Adrenal gland (tissue), 12 donors: ENCODE results near the gene PHF3. TPM values are rescaled to one million over a fixed set of nuclear protein-coding genes. Genes with fewer than 3 reads are reported as not detected.

Source experiments
- DNase-seq, 7 donors: peaks; one replicate each; pipeline ENCODE4 v3.0.0-alpha.2; 2019 to 2020
- H3K27ac ChIP-seq, 5 donors: fragments of 200-600 bp; sonication (generic) in 4 of 5; 1 replicate in 3 of 5; 2 replicates in 2 of 5; pipeline versions ENCODE4 v1.5.1 to v1.8.0; 2016 to 2020; ENCODE audit warnings: mild to moderate bottlenecking in 1 of 5
- H3K27me3 ChIP-seq: fragments of 200-600 bp; 2 replicates; pipeline ENCODE4 v1.8.0; 2021
- H3K36me3 ChIP-seq, 2 donors: fragments of 200-600 bp; replicated peaks in 1 of 2; 1 replicate in 1 of 2; 2 replicates in 1 of 2; pipeline versions ENCODE4 v1.5.1 to v1.8.0; 2018 to 2022
- H3K4me1 ChIP-seq, 2 donors: fragments of 200-600 bp; replicated peaks in 1 of 2; 1 replicate in 1 of 2; 2 replicates in 1 of 2; pipeline versions ENCODE4 v1.5.1 to v1.8.0; 2018 to 2021
- H3K4me3 ChIP-seq, 4 donors: fragments of 200-600 bp; sonication (generic) in 3 of 4; one replicate each; pipeline ENCODE4 v1.5.1; 2016 to 2018
- H3K9me3 ChIP-seq, 3 donors: fragments of 200-600 bp; sonication (generic) in 1 of 3; replicated peaks in 1 of 3; 1 replicate in 2 of 3; 2 replicates in 1 of 3; pipeline versions ENCODE4 v1.5.1 to v1.8.0; 2016 to 2021
- CTCF ChIP-seq, 6 experiments: fragments of 450-650 bp in 4 of 6; fragments of 200-600 bp in 2 of 6; sonication (generic) in 1 of 6; IDR thresholded peaks; 1 replicate in 5 of 6; 2 replicates in 1 of 6; pipeline versions ENCODE4 v1.5.1 to v1.8.0; 2016 to 2021; ENCODE audit warnings: antibody characterized with exemption in 6 of 6, mild to moderate bottlenecking in 2 of 6, moderate library complexity in 1 of 6
- POLR2A ChIP-seq, 2 donors: fragments of 450-650 bp; IDR thresholded peaks; one replicate each; pipeline ENCODE4 v1.6.1; 2017; ENCODE audit warnings: antibody characterized with exemption in 2 of 2, mild to moderate bottlenecking in 2 of 2, moderate library complexity in 1 of 2
- WGBS, 4 donors: extraction: QIAGEN DNeasy Blood & Tissue Kit in 2 of 4; methylation state at CpG; one replicate each; pipeline versions ENCODE4 v1.1.5 to v1.1.7; 2013 to 2017; 5-methylcytosine and 5-hydroxymethylcytosine counted together
- intact Hi-C, 2 donors: fragments of 100-400 bp; cut with DNase I; formaldehyde crosslinking; loops; one replicate each; pipeline versions ENCODE4 v1.14.1 to v1.15.0; 2022 to 2023
- polyA plus RNA-seq, 3 donors: library from polyadenylated mRNA; stranded (reverse); fragments of 200-250 nt in 2 of 3; fragments of 350-450 nt in 1 of 3; fragmentation: Illumina TruSeq in 1 of 3; extraction: RNeasy Lipid Tissue Mini Kit (QIAGEN cat#74804) in 1 of 3; gene quantifications; one replicate each; pipeline ENCODE4 v1.2.3, GENCODE V29; 2013 to 2014
- total RNA-seq, 9 donors: library from RNA; depleted of rRNA in 4 of 9; stranded (reverse); fragments of >200 nt in 4 of 9; fragments of 120-200 nt in 1 of 9; fragmentation: NEBNext Ultra II Directional in 1 of 9; extraction: Animal tissue kit (Norgen Biotek cat#: 25700) in 1 of 9; gene quantifications; one replicate each; pipeline versions ENCODE4 v1.1.0 to v1.2.4, GENCODE V29; 2013 to 2023
- donor health status: healthy with polysubstance abuse.
- donor health status: Bipolar disorder and iron deficiency.
- donor health status: DM: yes; HTN: yes; CAD: no.
- donor health status: DM: no; HTN: no; CAD: no.
- donor health status: DM: no; HTN: no; CAD: no.
- donor health status: DM: yes; HTN: yes; CAD: no.

Gene PHF3
- total and polyA plus RNA-seq, 12 donors = 9.7 to 104 (median 57.0) TPM

GRCh38 chr6:63706630-63707029 lies 71.0 kb downstream of the PHF3 start:
- Histone ChIP-seq H3K9me3 (no peaks in the 10 kb centered on the region), H3K4me1 (no peaks in the 10 kb centered on the region), H3K36me3 (peaks cover 0 to 64% of the 10 kb centered on the region in 2 donors), H3K27ac (no peak overlapping the region), H3K27me3 (no peaks in the 10 kb centered on the region), H3K4me3 (no peak overlapping the region)
- intact Hi-C loops = no loop called here
- WGBS, 4 donors = 59 to 69% (median 65%) methylated on average over 2 of the region's 2 CpGs
- no peak for DNase-seq
- TF ChIP-seq CTCF (IDR thresholded peaks at IDR 0.05) (no peak), POLR2A (IDR thresholded peaks at IDR 0.05) (no peak)

- Histone ChIP-seq H3K4me1 (no peaks in the 10 kb centered on the region), H3K27ac (no peak overlapping the region), H3K4me3 (no peak overlapping the region), H3K27me3 (no peaks in the 10 kb centered on the region), H3K9me3 (no peaks in the 10 kb centered on the region), H3K36me3 (peaks cover 0 to 77% of the 10 kb centered on the region in 2 donors)
- TF ChIP-seq CTCF (IDR thresholded peaks at IDR 0.05) (no peak), POLR2A (IDR thresholded peaks at IDR 0.05) (no peak)
- intact Hi-C loops = no loop called here
- WGBS, 4 donors = 96 to 98% (median 98%) methylated on average over 1 of the region's 1 CpG
- no peak for DNase-seq
Measured at GRCh38 chr6:63708631-63709030, 73.0 kb downstream of the PHF3 start.

- no peaks in the 10 kb centered on the region for H3K27me3 ChIP-seq
- TF ChIP-seq POLR2A (IDR thresholded peaks at IDR 0.05) (no peak), CTCF (IDR thresholded peaks at IDR 0.05) (no peak)
- no peaks in the 10 kb centered on the region for H3K9me3 ChIP-seq
- H3K4me1 ChIP-seq = no peaks in the 10 kb centered on the region
- H3K4me3 ChIP-seq = no peak overlapping the region
- H3K36me3 ChIP-seq = peaks cover 0 to 77% of the 10 kb centered on the region in 2 donors
- intact Hi-C loops = no loop called here
- H3K27ac ChIP-seq = no peak overlapping the region
- no peak for DNase-seq
Measured at GRCh38 chr6:63709148-63709547, 73.5 kb downstream of the PHF3 start.

GRCh38 chr6:63713332-63713731 lies 77.7 kb downstream of the PHF3 start:
- H3K4me1 ChIP-seq = no peaks in the 10 kb centered on the region
- WGBS, 4 donors = 93 to 97% (median 94%) methylated on average over 6 of the region's 6 CpGs
- H3K27me3 ChIP-seq = no peaks in the 10 kb centered on the region
- TF ChIP-seq CTCF (IDR thresholded peaks at IDR 0.05) = no peak
- no peak for TF ChIP-seq POLR2A (IDR thresholded peaks at IDR 0.05)
- no peaks in the 10 kb centered on the region for H3K9me3 ChIP-seq
- no peak overlapping the region for H3K4me3 ChIP-seq
- intact Hi-C loops = no loop called here
- no peak for DNase-seq
- H3K27ac ChIP-seq = no peak overlapping the region
- H3K36me3 ChIP-seq = peaks cover 0 to 57% of the 10 kb centered on the region in 2 donors
